IMR-90 (cell line): ENCODE results near the gene ZBTB4. TPM values are rescaled to one million over a fixed set of nuclear protein-coding genes. Genes with fewer than 3 reads are reported as not detected.

Source experiments
- ATAC-seq: fragments of 200-7000 bp; cut with Tn5 transposase; 2 replicates; pipeline ENCODE4 v1.9.1; 2020; ENCODE audit warnings: low read depth, mild to moderate bottlenecking, moderate library complexity
- BruUV-seq: library from RNA; stranded (reverse); fragments of 400-500 nt; replicated peaks from 2 replicates; lab custom pipeline; 2021; lab: Mats Ljungman, UMichigan
- CTCF ChIA-PET: fragments of 300-600 bp; formaldehyde crosslinking; extraction: SDS; loops from one replicate; lab custom pipeline; 2021; ENCODE audit warnings: antibody characterized with exemption; lab: Yijun Ruan, JAX
- POLR2A ChIA-PET: fragments of 300-600 bp; sonication (Branson Sonifier 250); formaldehyde crosslinking; loops from one replicate; lab custom pipeline; 2022; ENCODE audit warnings: antibody characterized with exemption; ENCODE audit not compliant: unreplicated experiment; lab: Charles Lee
- DNase-seq: peaks from one replicate; pipeline ENCODE4 v3.0.0; 2013
- H2AFZ ChIP-seq: replicated peaks from 2 replicates; pipeline ENCODE3; 2013; ENCODE audit warnings: low read length, mild to moderate bottlenecking; ENCODE audit not compliant: poor library complexity
- H2AK5ac ChIP-seq: 2 replicates; pipeline ENCODE4 v1.6.1; 2013; ENCODE audit warnings: low read depth, low read length, inconsistent platforms
- H2AK9ac ChIP-seq: replicated peaks from 2 replicates; pipeline ENCODE3; 2013; ENCODE audit warnings: mild to moderate bottlenecking, low read depth, low read length, moderate library complexity; ENCODE audit not compliant: poor library complexity
- H2BK120ac ChIP-seq: 2 replicates; pipeline ENCODE4 v1.6.1; 2013; ENCODE audit warnings: low read depth, low read length, inconsistent platforms
- H2BK15ac ChIP-seq: 3 replicates; pipeline ENCODE4 v1.6.1; 2013; ENCODE audit warnings: low read depth, low read length, inconsistent platforms
- H2BK20ac ChIP-seq: 2 replicates; pipeline ENCODE4 v1.6.1; 2013; ENCODE audit warnings: low read depth, mild to moderate bottlenecking, inconsistent platforms, low read length, moderate library complexity
- H2BK5ac ChIP-seq: 2 replicates; pipeline ENCODE4 v1.6.1; 2013; ENCODE audit warnings: mild to moderate bottlenecking, low read depth, low read length, inconsistent platforms; ENCODE audit not compliant: poor library complexity, severe bottlenecking
- H3K14ac ChIP-seq: replicated peaks from 2 replicates; pipeline ENCODE4 v1.6.1; 2013; ENCODE audit warnings: low read depth, low read length, inconsistent platforms
- H3K18ac ChIP-seq: 2 replicates; pipeline ENCODE4 v1.6.1; 2013; ENCODE audit warnings: low read depth, low read length, control low read depth
- H3K23ac ChIP-seq: 2 replicates; pipeline ENCODE4 v1.6.1; 2013; ENCODE audit warnings: low read depth, low read length, inconsistent platforms
- H3K27ac ChIP-seq: 2 replicates; pipeline ENCODE4 v1.5.1; 2013; ENCODE audit warnings: mild to moderate bottlenecking, control low read depth, low read length; ENCODE audit not compliant: insufficient read depth
- H3K27me3 ChIP-seq: 2 replicates; pipeline ENCODE4 v1.6.1; 2013; ENCODE audit warnings: low read length; ENCODE audit not compliant: control insufficient read depth, insufficient read depth
- H3K36me3 ChIP-seq: 2 replicates; pipeline ENCODE4 v1.6.1; 2013; ENCODE audit warnings: low read length, mixed read lengths; ENCODE audit not compliant: control insufficient read depth, insufficient read depth
- H3K4ac ChIP-seq: 2 replicates; pipeline ENCODE4 v1.6.1; 2013; ENCODE audit warnings: low read depth, low read length, inconsistent platforms
- H3K4me1 ChIP-seq: 2 replicates; pipeline ENCODE4 v1.6.1; 2013; ENCODE audit warnings: low read length, mixed read lengths; ENCODE audit not compliant: control insufficient read depth, insufficient read depth
- H3K4me2 ChIP-seq: 2 replicates; pipeline ENCODE4 v1.6.1; 2013; ENCODE audit warnings: low read depth, mild to moderate bottlenecking, control low read depth, low read length, moderate library complexity
- H3K4me3 ChIP-seq: 2 replicates; pipeline ENCODE4 v1.5.1; 2013; ENCODE audit warnings: low read depth, mild to moderate bottlenecking, control low read depth, low read length, moderate library complexity; ENCODE audit not compliant: insufficient read depth
- H3K56ac ChIP-seq: 2 replicates; pipeline ENCODE4 v1.6.1; 2013; ENCODE audit warnings: low read length, inconsistent platforms; ENCODE audit not compliant: insufficient read depth; ENCODE audit errors: extremely low read depth
- H3K79me1 ChIP-seq, 2 experiments: 2 replicates each; pipeline ENCODE4 v1.6.1; 2013; ENCODE audit warnings: low read length in 2 of 2, inconsistent platforms in 1 of 2, low read depth in 1 of 2
- H3K9ac ChIP-seq: 2 replicates; pipeline ENCODE4 v1.6.1; 2013; ENCODE audit warnings: low read depth, low read length, control low read depth
- H3K9me1 ChIP-seq: 2 replicates; pipeline ENCODE4 v1.6.1; 2013; ENCODE audit warnings: low read length, inconsistent platforms; ENCODE audit not compliant: insufficient read depth
- H3K9me3 ChIP-seq: 2 replicates; pipeline ENCODE4 v1.6.1; 2013; ENCODE audit warnings: low read length; ENCODE audit not compliant: control insufficient read depth, insufficient read depth
- H4K20me1 ChIP-seq: 2 replicates; pipeline ENCODE4 v1.6.1; 2013; ENCODE audit warnings: low read length, inconsistent platforms; ENCODE audit not compliant: insufficient read depth
- H4K5ac ChIP-seq: 2 replicates; pipeline ENCODE4 v1.6.1; 2013; ENCODE audit warnings: mild to moderate bottlenecking, low read depth, low read length, control low read depth
- H4K8ac ChIP-seq, 2 experiments: 2 replicates each; pipeline ENCODE4 v1.6.1; 2013; ENCODE audit warnings: low read depth in 2 of 2, low read length in 2 of 2, control low read depth in 1 of 2, inconsistent platforms in 1 of 2
- H4K91ac ChIP-seq: 2 replicates; pipeline ENCODE4 v1.6.1; 2013; ENCODE audit warnings: low read depth, low read length, inconsistent platforms; ENCODE audit not compliant: insufficient read depth
- BHLHE40 ChIP-seq: fragments of 150-350 bp; IDR thresholded peaks from 2 replicates; pipeline ENCODE4 v1.6.1; 2016; ENCODE audit warnings: mild to moderate bottlenecking, low read depth, low read length
- CEBPB ChIP-seq: IDR thresholded peaks from 2 replicates; pipeline ENCODE4 v1.6.1; 2012; ENCODE audit warnings: low read depth, low read length, improper control_type of control experiment
- ELK1 ChIP-seq: fragments of 150-350 bp; IDR thresholded peaks from 2 replicates; pipeline ENCODE4 v1.6.1; 2016; ENCODE audit warnings: low read depth, mild to moderate bottlenecking, low read length, moderate library complexity, borderline replicate concordance
- MXI1 ChIP-seq: IDR thresholded peaks from 2 replicates; pipeline ENCODE4 v1.6.1; 2012; ENCODE audit warnings: low read depth, mild to moderate bottlenecking, low read length, moderate library complexity, borderline replicate concordance
- NFE2L2 ChIP-seq: fragments of 150-350 bp; IDR thresholded peaks from 2 replicates; pipeline ENCODE4 v1.6.1; 2016; ENCODE audit warnings: low read depth, mild to moderate bottlenecking, low read length
- POLR2A ChIP-seq: IDR thresholded peaks from 2 replicates; pipeline ENCODE4 v1.6.1; 2012; ENCODE audit warnings: mild to moderate bottlenecking, low read depth, low read length
- RAD21 ChIP-seq: IDR thresholded peaks from 2 replicates; pipeline ENCODE4 v1.6.1; 2012; ENCODE audit warnings: low read length, improper control_type of control experiment
- RFX5 ChIP-seq: IDR thresholded peaks from 2 replicates; pipeline ENCODE4 v1.8.0; 2012; ENCODE audit warnings: low read depth, mild to moderate bottlenecking, low read length, moderate library complexity
- WGBS, 2 experiments: methylation state at CpG; one replicate each; pipeline versions ENCODE4 v1.1.5 to v1.1.7; 2013; ENCODE audit warnings: missing lambda C conversion rate in 2 of 2; ENCODE audit not compliant: insufficient read length in 1 of 2; ENCODE audit errors: extremely low coverage in 2 of 2; 5-methylcytosine and 5-hydroxymethylcytosine counted together
- dilution Hi-C: fragments of 300-500 bp; cut with HindIII; formaldehyde crosslinking; loops from one replicate; pipeline ENCODE4 v1.14.3; 2018; ENCODE audit warnings: low sequenced_read_pairs; ENCODE audit not compliant: unreplicated experiment
- in situ Hi-C: fragments of 300-500 bp; cut with MboI; formaldehyde crosslinking; loops from 3 replicates; pipeline ENCODE4 v1.14.3; 2019; ENCODE audit warnings: low sequenced_read_pairs, inconsistent platforms, mixed read lengths
- intact Hi-C: fragments of 100-400 bp; cut with micrococcal nuclease; formaldehyde crosslinking; loops from 2 replicates; pipeline ENCODE4 v1.10.0; 2022
- polyA plus RNA-seq, 3 experiments: library from polyadenylated mRNA; depleted of rRNA; stranded (reverse); fragments of >200 nt; gene quantifications; 2 replicates each; pipeline ENCODE4 v1.2.3, GENCODE V29; 2012; ENCODE audit warnings: low replicate concordance in 1 of 3
- total RNA-seq: library from RNA; depleted of rRNA; stranded (reverse); fragments of >200 nt; gene quantifications from 2 replicates; pipeline ENCODE4 v1.2.3, GENCODE V29; 2012

The ZBTB4 gene
- total and polyA plus RNA-seq, 2 of the 4 experiments (the other 2 are of a cell fraction), result 6.3 to 20.3 TPM

GRCh38 chr17:7432296-7432695 is 47.1 kb downstream of the ZBTB4 start:
- Histone ChIP-seq H3K4me3 (no peak overlapping the region), H3K4me2 (no peak overlapping the region), H2BK15ac (no peak overlapping the region), H3K79me1 (peaks cover 0 to 2% of the 10 kb centered on the region in 2 experiments; a peak in 1 of 4 replicates), H3K27ac (no peak overlapping the region), H4K20me1 (no peaks in the 10 kb centered on the region; the same call in 1 of the 2 replicates), H2BK20ac (no peak overlapping the region), H4K91ac (no peak overlapping the region), H3K18ac (no peak overlapping the region), H3K4ac (no peak overlapping the region), H3K9me3 (no peaks in the 10 kb centered on the region), H4K8ac (no peak overlapping the region), H2AFZ (no peak overlapping the region), H2BK5ac (no peak overlapping the region), H3K36me3 (no peaks in the 10 kb centered on the region), H3K27me3 (no peaks in the 10 kb centered on the region; the same call in 1 of the 2 replicates), H3K9ac (no peak overlapping the region), H3K23ac (no peak overlapping the region), H2AK5ac (no peak overlapping the region), H3K56ac (no peak overlapping the region), H3K14ac (no peak overlapping the region), H2AK9ac (no peak overlapping the region), H3K4me1 (no peaks in the 10 kb centered on the region), H3K9me1 (no peaks in the 10 kb centered on the region), H2BK120ac (no peak overlapping the region), H4K5ac (no peak overlapping the region)
- in situ Hi-C loops, result no loop called here
- DNase-seq (no peak), ATAC-seq (no peak)
- intact Hi-C loops, result no loop called here
- BruUV-seq, result no TSS peak
- dilution Hi-C loops, result no loop called here
- ChIA-PET POLR2A (no interaction called here), CTCF (no interaction called here)
- TF ChIP-seq MXI1 (no peak), POLR2A (no peak), BHLHE40 (no peak), CEBPB (no peak), ELK1 (no peak), NFE2L2 (no peak), RAD21 (no peak), RFX5 (no peak)
- 90% methylated on average over 7 of the region's 11 CpGs; no CpG with 5 or more reads in 1 of the 2 experiments for WGBS, 2 experiments
